SK-N-SH (cell line): Measurements from ENCODE around the gene GARNL3.

Source experiments
- CTCF ChIP-seq: fragments of 200-600 bp; sonication (generic); IDR thresholded peaks from 2 replicates; pipeline ENCODE4 v1.6.1; 2017; ENCODE audit warnings: antibody characterized with exemption, mild to moderate bottlenecking, moderate library complexity
- ELF1 ChIP-seq: IDR thresholded peaks from 2 replicates; pipeline ENCODE4 v1.4.0; 2012
- FOSL2 ChIP-seq: IDR thresholded peaks from 2 replicates; pipeline ENCODE4 v1.4.0; 2012; ENCODE audit warnings: low read depth, mild to moderate bottlenecking, moderate library complexity, borderline replicate concordance
- JUND ChIP-seq: IDR thresholded peaks from 2 replicates; pipeline ENCODE4 v1.4.0; 2012
- MAX ChIP-seq: IDR thresholded peaks from 2 replicates; pipeline ENCODE4 v1.4.0; 2012; ENCODE audit warnings: low read depth
- MEF2A ChIP-seq: IDR thresholded peaks from 2 replicates; pipeline ENCODE4 v1.4.0; 2012; ENCODE audit warnings: low read depth, borderline replicate concordance
- POLR2AphosphoS5 ChIP-seq: IDR thresholded peaks from 2 replicates; pipeline ENCODE4 v1.6.1; 2012; ENCODE audit warnings: low read depth, low read length
- RAD21 ChIP-seq: IDR thresholded peaks from 2 replicates; pipeline ENCODE4 v1.6.1; 2012; ENCODE audit warnings: mild to moderate bottlenecking, low read length
- RFX5 ChIP-seq: IDR thresholded peaks from 2 replicates; pipeline ENCODE4 v1.6.1; 2012; ENCODE audit warnings: mild to moderate bottlenecking, improper control_type of control experiment, low read length
- SIN3A ChIP-seq: IDR thresholded peaks from 2 replicates; pipeline ENCODE4 v1.6.1; 2012; ENCODE audit warnings: low read depth, mild to moderate bottlenecking, low read length, moderate library complexity, borderline replicate concordance
- SMC3 ChIP-seq: IDR thresholded peaks from 2 replicates; pipeline ENCODE4 v1.6.1; 2012; ENCODE audit warnings: low read depth, low read length, improper control_type of control experiment
- TCF12 ChIP-seq: IDR thresholded peaks from 2 replicates; pipeline ENCODE4 v1.4.0; 2012
- USF1 ChIP-seq: IDR thresholded peaks from 2 replicates; pipeline ENCODE4 v1.4.0; 2012; ENCODE audit warnings: low read depth, borderline replicate concordance
- TF ChIP-seq, protein P1 (sequence below): IDR thresholded peaks from 2 replicates; pipeline ENCODE4 v1.6.1; 2012; ENCODE audit warnings: mild to moderate bottlenecking, low read depth, low read length, moderate library complexity

- TF ChIP-seq CTCF (peak; percentile 70), USF1 (no peak), SIN3A (no peak), TCF12 (peak; percentile 77), POLR2AphosphoS5 (no peak; the same call in 1 of the 2 replicates), FOSL2 (no peak), RAD21 (peak; percentile 40), SMC3 (peak; percentile 20; the same call in 1 of the 2 replicates), JUND (no peak), MEF2A (no peak), RFX5 (no peak), MAX (no peak), ELF1 (no peak)
- TF ChIP-seq, protein P1, sequence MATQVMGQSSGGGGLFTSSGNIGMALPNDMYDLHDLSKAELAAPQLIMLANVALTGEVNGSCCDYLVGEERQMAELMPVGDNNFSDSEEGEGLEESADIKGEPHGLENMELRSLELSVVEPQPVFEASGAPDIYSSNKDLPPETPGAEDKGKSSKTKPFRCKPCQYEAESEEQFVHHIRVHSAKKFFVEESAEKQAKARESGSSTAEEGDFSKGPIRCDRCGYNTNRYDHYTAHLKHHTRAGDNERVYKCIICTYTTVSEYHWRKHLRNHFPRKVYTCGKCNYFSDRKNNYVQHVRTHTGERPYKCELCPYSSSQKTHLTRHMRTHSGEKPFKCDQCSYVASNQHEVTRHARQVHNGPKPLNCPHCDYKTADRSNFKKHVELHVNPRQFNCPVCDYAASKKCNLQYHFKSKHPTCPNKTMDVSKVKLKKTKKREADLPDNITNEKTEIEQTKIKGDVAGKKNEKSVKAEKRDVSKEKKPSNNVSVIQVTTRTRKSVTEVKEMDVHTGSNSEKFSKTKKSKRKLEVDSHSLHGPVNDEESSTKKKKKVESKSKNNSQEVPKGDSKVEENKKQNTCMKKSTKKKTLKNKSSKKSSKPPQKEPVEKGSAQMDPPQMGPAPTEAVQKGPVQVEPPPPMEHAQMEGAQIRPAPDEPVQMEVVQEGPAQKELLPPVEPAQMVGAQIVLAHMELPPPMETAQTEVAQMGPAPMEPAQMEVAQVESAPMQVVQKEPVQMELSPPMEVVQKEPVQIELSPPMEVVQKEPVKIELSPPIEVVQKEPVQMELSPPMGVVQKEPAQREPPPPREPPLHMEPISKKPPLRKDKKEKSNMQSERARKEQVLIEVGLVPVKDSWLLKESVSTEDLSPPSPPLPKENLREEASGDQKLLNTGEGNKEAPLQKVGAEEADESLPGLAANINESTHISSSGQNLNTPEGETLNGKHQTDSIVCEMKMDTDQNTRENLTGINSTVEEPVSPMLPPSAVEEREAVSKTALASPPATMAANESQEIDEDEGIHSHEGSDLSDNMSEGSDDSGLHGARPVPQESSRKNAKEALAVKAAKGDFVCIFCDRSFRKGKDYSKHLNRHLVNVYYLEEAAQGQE = no peak
Measured at GRCh38 chr9:127311239-127311741, 46.7 kb downstream of the GARNL3 start.
